HEK293 (cell line): Measurements from ENCODE around the gene PDE4D.

Source experiments
- CTCF ChIA-PET: fragments of 350-600 bp; formaldehyde crosslinking; extraction: SDS; loops from one replicate; lab custom pipeline; 2021; ENCODE audit warnings: antibody characterized with exemption; lab: Yijun Ruan, JAX
- POLR2A ChIA-PET: fragments of 300-600 bp; formaldehyde crosslinking; extraction: SDS; loops from one replicate; lab custom pipeline; 2020; ENCODE audit warnings: antibody characterized with exemption, inconsistent platforms; lab: Yijun Ruan, JAX
- H3K27ac ChIP-seq: fragments of 200-500 bp; sonication (Bioruptor generic); 2 replicates; pipeline ENCODE4 v1.5.1; 2014; ENCODE audit warnings: low read depth, low read length, control low read depth, inconsistent platforms; ENCODE audit errors: extremely low read depth
- H3K36me3 ChIP-seq, 2 experiments: fragments of 200-500 bp in 1 of 2; sonication (Bioruptor generic) in 1 of 2; 1 replicate in 1 of 2; 2 replicates in 1 of 2; pipeline ENCODE4 v1.5.1; 2014 to 2017; ENCODE audit warnings: inconsistent platforms in 2 of 2, low read length in 2 of 2; ENCODE audit not compliant: control insufficient read depth in 2 of 2, insufficient read depth in 1 of 2
- H3K4me1 ChIP-seq: fragments of 200-500 bp; sonication (Bioruptor generic); 2 replicates; pipeline ENCODE4 v1.5.1; 2014; ENCODE audit warnings: mild to moderate bottlenecking, low read length, inconsistent platforms; ENCODE audit not compliant: control insufficient read depth, insufficient read depth
- H3K4me3 ChIP-seq: 2 replicates; pipeline ENCODE4 v1.5.1; 2011; ENCODE audit warnings: low read depth, mild to moderate bottlenecking, control low read depth, low read length, moderate library complexity
- H3K9me3 ChIP-seq: fragments of 200-500 bp; sonication (Bioruptor generic); 2 replicates; pipeline ENCODE4 v1.5.1; 2014; ENCODE audit warnings: low read depth, low read length, inconsistent platforms; ENCODE audit not compliant: control insufficient read depth, insufficient read depth
- FEZF1 ChIP-seq: fragments of 450-650 bp; formaldehyde crosslinking; IDR thresholded peaks from 2 replicates; pipeline ENCODE4 v1.5.1; 2016; ENCODE audit warnings: missing biosample characterization, missing genetic modification characterization
- MYNN ChIP-seq: fragments of 450-650 bp; formaldehyde crosslinking; IDR thresholded peaks from 2 replicates; pipeline ENCODE4 v1.5.1; 2016; ENCODE audit warnings: missing biosample characterization, missing genetic modification characterization, borderline replicate concordance
- SALL2 ChIP-seq: fragments of 450-650 bp; formaldehyde crosslinking; IDR thresholded peaks from 2 replicates; pipeline ENCODE4 v1.5.0; 2017; ENCODE audit warnings: missing biosample characterization, mild to moderate bottlenecking, missing genetic modification characterization, borderline replicate concordance
- SCRT2 ChIP-seq: fragments of 450-650 bp; formaldehyde crosslinking; IDR thresholded peaks from 2 replicates; pipeline ENCODE4 v1.5.1; 2016; ENCODE audit warnings: missing biosample characterization, missing genetic modification characterization
- SP7 ChIP-seq: fragments of 450-650 bp; formaldehyde crosslinking; IDR thresholded peaks from 2 replicates; pipeline ENCODE4 v1.5.1; 2016; ENCODE audit warnings: missing biosample characterization, missing genetic modification characterization
- ZNF138 ChIP-seq: fragments of 450-650 bp; formaldehyde crosslinking; IDR thresholded peaks from 2 replicates; pipeline ENCODE4 v1.5.1; 2016; ENCODE audit warnings: missing biosample characterization, missing genetic modification characterization, borderline replicate concordance
- ZNF248 ChIP-seq: fragments of 450-650 bp; formaldehyde crosslinking; IDR thresholded peaks from 2 replicates; pipeline ENCODE4 v1.5.1; 2017; ENCODE audit warnings: missing biosample characterization, missing genetic modification characterization
- ZNF561 ChIP-seq: fragments of 450-650 bp; IDR thresholded peaks from 2 replicates; pipeline ENCODE4 v1.5.1; 2018; ENCODE audit warnings: missing biosample characterization, missing genetic modification characterization, borderline replicate concordance
- ZNF596 ChIP-seq: fragments of 450-650 bp; IDR thresholded peaks from 2 replicates; pipeline ENCODE4 v1.5.0; 2018; ENCODE audit warnings: missing biosample characterization, mild to moderate bottlenecking, missing genetic modification characterization, moderate library complexity
- ZNF626 ChIP-seq: fragments of 450-650 bp; sonication (Bioruptor Pico); formaldehyde crosslinking; IDR thresholded peaks from 2 replicates; pipeline ENCODE4 v1.5.1; 2018; ENCODE audit warnings: missing biosample characterization, missing genetic modification characterization, inconsistent platforms
- ZNF701 ChIP-seq: fragments of 450-650 bp; formaldehyde crosslinking; IDR thresholded peaks from 2 replicates; pipeline ENCODE4 v1.5.1; 2016; ENCODE audit warnings: missing biosample characterization, missing genetic modification characterization
- ZNF791 ChIP-seq: fragments of 450-650 bp; formaldehyde crosslinking; IDR thresholded peaks from 2 replicates; pipeline ENCODE4 v1.5.1; 2016; ENCODE audit warnings: missing biosample characterization, missing genetic modification characterization
- ZNF792 ChIP-seq: fragments of 450-650 bp; formaldehyde crosslinking; IDR thresholded peaks from 2 replicates; pipeline ENCODE4 v1.5.1; 2016; ENCODE audit warnings: missing biosample characterization, missing genetic modification characterization
- ZNF837 ChIP-seq: fragments of 450-650 bp; formaldehyde crosslinking; IDR thresholded peaks from 2 replicates; pipeline ENCODE4 v1.5.1; 2016; ENCODE audit warnings: missing biosample characterization, missing genetic modification characterization
- TF ChIP-seq, protein P1 (sequence below): fragments of 450-650 bp; formaldehyde crosslinking; IDR thresholded peaks from 2 replicates; pipeline ENCODE4 v1.5.1; 2016; ENCODE audit warnings: missing biosample characterization, missing genetic modification characterization, borderline replicate concordance
- TF ChIP-seq, protein P2 (sequence below): fragments of 450-650 bp; formaldehyde crosslinking; IDR thresholded peaks from 2 replicates; pipeline ENCODE4 v1.5.1; 2016; ENCODE audit warnings: missing biosample characterization, missing genetic modification characterization
- TF ChIP-seq, protein P3 (sequence below): fragments of 450-650 bp; formaldehyde crosslinking; IDR thresholded peaks from 2 replicates; pipeline ENCODE4 v1.5.1; 2017; ENCODE audit warnings: missing biosample characterization, missing genetic modification characterization
- TF ChIP-seq, protein P4 (sequence below): fragments of 450-650 bp; formaldehyde crosslinking; IDR thresholded peaks from 2 replicates; pipeline ENCODE4 v1.5.1; 2016; ENCODE audit warnings: missing biosample characterization, missing genetic modification characterization
- TF ChIP-seq, protein P5 (sequence below): fragments of 450-650 bp; formaldehyde crosslinking; IDR thresholded peaks from 2 replicates; pipeline ENCODE4 v1.5.1; 2017; ENCODE audit warnings: missing biosample characterization, missing genetic modification characterization

PDE4D gene

DNA sequence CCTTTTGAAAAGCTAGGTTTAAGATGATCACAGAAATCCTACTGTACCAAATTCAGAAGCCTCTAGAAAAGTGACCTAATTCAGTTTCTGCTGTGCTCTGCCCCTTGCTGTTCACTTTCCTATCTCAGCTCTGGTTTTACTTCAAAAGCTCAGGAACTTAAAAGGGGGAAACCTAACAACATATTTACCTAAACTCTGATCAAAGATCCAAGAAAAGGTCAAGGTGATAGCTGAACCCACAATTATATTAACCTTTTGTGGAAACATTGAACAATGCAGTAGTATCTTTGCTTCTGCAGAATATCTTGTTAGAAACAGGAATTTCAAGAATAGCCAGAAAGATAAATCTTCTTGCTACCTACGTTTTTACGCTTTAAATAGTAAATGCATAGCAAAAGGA is 568.5 kb downstream of the PDE4D start (continued):
- TF ChIP-seq, protein P1, sequence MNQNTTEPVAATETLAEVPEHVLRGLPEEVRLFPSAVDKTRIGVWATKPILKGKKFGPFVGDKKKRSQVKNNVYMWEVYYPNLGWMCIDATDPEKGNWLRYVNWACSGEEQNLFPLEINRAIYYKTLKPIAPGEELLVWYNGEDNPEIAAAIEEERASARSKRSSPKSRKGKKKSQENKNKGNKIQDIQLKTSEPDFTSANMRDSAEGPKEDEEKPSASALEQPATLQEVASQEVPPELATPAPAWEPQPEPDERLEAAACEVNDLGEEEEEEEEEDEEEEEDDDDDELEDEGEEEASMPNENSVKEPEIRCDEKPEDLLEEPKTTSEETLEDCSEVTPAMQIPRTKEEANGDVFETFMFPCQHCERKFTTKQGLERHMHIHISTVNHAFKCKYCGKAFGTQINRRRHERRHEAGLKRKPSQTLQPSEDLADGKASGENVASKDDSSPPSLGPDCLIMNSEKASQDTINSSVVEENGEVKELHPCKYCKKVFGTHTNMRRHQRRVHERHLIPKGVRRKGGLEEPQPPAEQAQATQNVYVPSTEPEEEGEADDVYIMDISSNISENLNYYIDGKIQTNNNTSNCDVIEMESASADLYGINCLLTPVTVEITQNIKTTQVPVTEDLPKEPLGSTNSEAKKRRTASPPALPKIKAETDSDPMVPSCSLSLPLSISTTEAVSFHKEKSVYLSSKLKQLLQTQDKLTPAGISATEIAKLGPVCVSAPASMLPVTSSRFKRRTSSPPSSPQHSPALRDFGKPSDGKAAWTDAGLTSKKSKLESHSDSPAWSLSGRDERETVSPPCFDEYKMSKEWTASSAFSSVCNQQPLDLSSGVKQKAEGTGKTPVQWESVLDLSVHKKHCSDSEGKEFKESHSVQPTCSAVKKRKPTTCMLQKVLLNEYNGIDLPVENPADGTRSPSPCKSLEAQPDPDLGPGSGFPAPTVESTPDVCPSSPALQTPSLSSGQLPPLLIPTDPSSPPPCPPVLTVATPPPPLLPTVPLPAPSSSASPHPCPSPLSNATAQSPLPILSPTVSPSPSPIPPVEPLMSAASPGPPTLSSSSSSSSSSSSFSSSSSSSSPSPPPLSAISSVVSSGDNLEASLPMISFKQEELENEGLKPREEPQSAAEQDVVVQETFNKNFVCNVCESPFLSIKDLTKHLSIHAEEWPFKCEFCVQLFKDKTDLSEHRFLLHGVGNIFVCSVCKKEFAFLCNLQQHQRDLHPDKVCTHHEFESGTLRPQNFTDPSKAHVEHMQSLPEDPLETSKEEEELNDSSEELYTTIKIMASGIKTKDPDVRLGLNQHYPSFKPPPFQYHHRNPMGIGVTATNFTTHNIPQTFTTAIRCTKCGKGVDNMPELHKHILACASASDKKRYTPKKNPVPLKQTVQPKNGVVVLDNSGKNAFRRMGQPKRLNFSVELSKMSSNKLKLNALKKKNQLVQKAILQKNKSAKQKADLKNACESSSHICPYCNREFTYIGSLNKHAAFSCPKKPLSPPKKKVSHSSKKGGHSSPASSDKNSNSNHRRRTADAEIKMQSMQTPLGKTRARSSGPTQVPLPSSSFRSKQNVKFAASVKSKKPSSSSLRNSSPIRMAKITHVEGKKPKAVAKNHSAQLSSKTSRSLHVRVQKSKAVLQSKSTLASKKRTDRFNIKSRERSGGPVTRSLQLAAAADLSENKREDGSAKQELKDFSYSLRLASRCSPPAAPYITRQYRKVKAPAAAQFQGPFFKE (tag by site-specific recombination) = no peak
- TF ChIP-seq ZNF792 (no peak), SP7 (no peak), MYNN (tag by site-specific recombination) (no peak), ZNF626 (tag by site-specific recombination) (no peak), FEZF1 (tag by site-specific recombination) (no peak), SCRT2 (no peak), ZNF561 (tag by site-specific recombination) (no peak)
- TF ChIP-seq, protein P2, sequence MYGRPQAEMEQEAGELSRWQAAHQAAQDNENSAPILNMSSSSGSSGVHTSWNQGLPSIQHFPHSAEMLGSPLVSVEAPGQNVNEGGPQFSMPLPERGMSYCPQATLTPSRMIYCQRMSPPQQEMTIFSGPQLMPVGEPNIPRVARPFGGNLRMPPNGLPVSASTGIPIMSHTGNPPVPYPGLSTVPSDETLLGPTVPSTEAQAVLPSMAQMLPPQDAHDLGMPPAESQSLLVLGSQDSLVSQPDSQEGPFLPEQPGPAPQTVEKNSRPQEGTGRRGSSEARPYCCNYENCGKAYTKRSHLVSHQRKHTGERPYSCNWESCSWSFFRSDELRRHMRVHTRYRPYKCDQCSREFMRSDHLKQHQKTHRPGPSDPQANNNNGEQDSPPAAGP (tag by site-specific recombination) = no peak

DNA sequence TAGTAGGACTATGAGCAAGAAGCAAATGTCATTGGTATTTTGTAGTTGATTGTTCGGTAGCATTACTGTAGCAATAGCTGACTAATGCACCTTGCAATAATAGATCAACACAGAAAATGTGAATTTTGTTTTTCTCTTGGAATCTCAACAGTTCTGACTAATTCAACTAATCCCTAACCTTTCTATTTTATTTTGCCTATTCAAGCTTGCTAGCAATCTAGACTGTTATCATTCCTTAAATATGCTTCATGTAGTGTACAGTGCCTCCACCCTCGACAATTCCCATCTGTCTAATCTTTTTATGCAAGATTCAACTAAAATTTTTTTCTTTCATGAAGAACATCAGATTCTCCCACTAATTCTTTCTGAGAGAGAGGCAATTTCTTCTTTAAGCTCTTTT is 570.6 kb downstream of the PDE4D start:
- TF ChIP-seq ZNF248 (tag by site-specific recombination) (no peak), ZNF837 (tag by site-specific recombination) (no peak), ZNF701 (no peak), SALL2 (no peak), ZNF138 (tag by site-specific recombination) (no peak)
- TF ChIP-seq, protein P3, sequence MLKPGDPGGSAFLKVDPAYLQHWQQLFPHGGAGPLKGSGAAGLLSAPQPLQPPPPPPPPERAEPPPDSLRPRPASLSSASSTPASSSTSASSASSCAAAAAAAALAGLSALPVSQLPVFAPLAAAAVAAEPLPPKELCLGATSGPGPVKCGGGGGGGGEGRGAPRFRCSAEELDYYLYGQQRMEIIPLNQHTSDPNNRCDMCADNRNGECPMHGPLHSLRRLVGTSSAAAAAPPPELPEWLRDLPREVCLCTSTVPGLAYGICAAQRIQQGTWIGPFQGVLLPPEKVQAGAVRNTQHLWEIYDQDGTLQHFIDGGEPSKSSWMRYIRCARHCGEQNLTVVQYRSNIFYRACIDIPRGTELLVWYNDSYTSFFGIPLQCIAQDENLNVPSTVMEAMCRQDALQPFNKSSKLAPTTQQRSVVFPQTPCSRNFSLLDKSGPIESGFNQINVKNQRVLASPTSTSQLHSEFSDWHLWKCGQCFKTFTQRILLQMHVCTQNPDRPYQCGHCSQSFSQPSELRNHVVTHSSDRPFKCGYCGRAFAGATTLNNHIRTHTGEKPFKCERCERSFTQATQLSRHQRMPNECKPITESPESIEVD (tag by site-specific recombination) = 0 out of 2 replicates have a peak, but pooled peaks have one; percentile 12
- CTCF ChIA-PET = interaction anchor here (0.6 to 1.1 kb wide), 2 partner anchors 19 to 25 kb away, joined by 3 read pairs; no protein-coding TSS in a partner anchor
- peaks cover 52% of the 10 kb centered on the region for H3K4me1 ChIP-seq

DNA sequence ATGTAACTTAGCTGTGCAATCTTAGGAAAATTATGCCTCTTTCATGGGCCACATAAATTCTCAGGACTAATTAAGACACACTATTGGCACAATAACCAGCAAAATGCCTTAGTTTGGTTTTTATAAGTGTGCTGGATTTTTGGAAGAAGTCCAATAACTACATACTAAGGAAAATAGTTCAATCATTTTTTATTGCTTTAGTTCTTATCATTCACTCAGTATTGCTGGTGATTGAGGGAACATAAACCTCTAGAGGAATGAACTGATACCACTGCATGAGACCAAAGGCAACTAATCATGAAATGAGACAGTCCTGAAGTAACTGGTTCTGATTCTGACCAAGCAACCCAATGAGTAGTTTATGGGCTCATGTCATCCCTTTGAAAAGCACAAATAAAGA is 571.5 kb downstream of the PDE4D start:
- Histone ChIP-seq H3K4me3 (no peak overlapping the region), H3K9me3 (no peaks in the 10 kb centered on the region), H3K36me3 (no peaks in the 10 kb centered on the region), H3K27ac (no peak overlapping the region; the same call in 1 of the 2 replicates), H3K4me1 (peaks cover 49% of the 10 kb centered on the region)
- ChIA-PET POLR2A (no interaction called here), CTCF (interaction anchor here (1.1 to 1.5 kb wide), 2 partner anchors 26 to 46 kb away, joined by 3 to 4 read pairs; no protein-coding TSS in a partner anchor)
- TF ChIP-seq, protein P4, sequence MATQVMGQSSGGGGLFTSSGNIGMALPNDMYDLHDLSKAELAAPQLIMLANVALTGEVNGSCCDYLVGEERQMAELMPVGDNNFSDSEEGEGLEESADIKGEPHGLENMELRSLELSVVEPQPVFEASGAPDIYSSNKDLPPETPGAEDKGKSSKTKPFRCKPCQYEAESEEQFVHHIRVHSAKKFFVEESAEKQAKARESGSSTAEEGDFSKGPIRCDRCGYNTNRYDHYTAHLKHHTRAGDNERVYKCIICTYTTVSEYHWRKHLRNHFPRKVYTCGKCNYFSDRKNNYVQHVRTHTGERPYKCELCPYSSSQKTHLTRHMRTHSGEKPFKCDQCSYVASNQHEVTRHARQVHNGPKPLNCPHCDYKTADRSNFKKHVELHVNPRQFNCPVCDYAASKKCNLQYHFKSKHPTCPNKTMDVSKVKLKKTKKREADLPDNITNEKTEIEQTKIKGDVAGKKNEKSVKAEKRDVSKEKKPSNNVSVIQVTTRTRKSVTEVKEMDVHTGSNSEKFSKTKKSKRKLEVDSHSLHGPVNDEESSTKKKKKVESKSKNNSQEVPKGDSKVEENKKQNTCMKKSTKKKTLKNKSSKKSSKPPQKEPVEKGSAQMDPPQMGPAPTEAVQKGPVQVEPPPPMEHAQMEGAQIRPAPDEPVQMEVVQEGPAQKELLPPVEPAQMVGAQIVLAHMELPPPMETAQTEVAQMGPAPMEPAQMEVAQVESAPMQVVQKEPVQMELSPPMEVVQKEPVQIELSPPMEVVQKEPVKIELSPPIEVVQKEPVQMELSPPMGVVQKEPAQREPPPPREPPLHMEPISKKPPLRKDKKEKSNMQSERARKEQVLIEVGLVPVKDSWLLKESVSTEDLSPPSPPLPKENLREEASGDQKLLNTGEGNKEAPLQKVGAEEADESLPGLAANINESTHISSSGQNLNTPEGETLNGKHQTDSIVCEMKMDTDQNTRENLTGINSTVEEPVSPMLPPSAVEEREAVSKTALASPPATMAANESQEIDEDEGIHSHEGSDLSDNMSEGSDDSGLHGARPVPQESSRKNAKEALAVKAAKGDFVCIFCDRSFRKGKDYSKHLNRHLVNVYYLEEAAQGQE (tag by site-specific recombination) = no peak
- TF ChIP-seq ZNF791 (tag by site-specific recombination) = no peak
- 0 out of 2 replicates have a peak, but pooled peaks have one; percentile 15 for TF ChIP-seq ZNF596 (tag by site-specific recombination)
- TF ChIP-seq, protein P5, sequence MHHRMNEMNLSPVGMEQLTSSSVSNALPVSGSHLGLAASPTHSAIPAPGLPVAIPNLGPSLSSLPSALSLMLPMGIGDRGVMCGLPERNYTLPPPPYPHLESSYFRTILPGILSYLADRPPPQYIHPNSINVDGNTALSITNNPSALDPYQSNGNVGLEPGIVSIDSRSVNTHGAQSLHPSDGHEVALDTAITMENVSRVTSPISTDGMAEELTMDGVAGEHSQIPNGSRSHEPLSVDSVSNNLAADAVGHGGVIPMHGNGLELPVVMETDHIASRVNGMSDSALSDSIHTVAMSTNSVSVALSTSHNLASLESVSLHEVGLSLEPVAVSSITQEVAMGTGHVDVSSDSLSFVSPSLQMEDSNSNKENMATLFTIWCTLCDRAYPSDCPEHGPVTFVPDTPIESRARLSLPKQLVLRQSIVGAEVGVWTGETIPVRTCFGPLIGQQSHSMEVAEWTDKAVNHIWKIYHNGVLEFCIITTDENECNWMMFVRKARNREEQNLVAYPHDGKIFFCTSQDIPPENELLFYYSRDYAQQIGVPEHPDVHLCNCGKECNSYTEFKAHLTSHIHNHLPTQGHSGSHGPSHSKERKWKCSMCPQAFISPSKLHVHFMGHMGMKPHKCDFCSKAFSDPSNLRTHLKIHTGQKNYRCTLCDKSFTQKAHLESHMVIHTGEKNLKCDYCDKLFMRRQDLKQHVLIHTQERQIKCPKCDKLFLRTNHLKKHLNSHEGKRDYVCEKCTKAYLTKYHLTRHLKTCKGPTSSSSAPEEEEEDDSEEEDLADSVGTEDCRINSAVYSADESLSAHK (tag by site-specific recombination) = 0 out of 2 replicates have a peak, but pooled peaks have one; percentile 23

More for the DNA sequence above, 570.6 kb downstream of the PDE4D start:
- Histone ChIP-seq H3K27ac (no peak overlapping the region; the same call in 1 of the 2 replicates), H3K9me3 (no peaks in the 10 kb centered on the region), H3K4me3 (no peak overlapping the region), H3K36me3 (no peaks in the 10 kb centered on the region)
- POLR2A ChIA-PET = no interaction called here
